Kidney (tissue), 14 donors: Measurements from ENCODE around the gene S100A16. TPM values are rescaled to one million over a fixed set of nuclear protein-coding genes. Genes with fewer than 3 reads are reported as not detected.

Experiments used
- DNase-seq, 5 donors: peaks; one replicate each; pipeline ENCODE4 v3.0.0-alpha.2; 2013 to 2020
- FAIRE-seq: peaks from 2 replicates; lab custom pipeline; 2012; peaks lifted over from hg19 to GRCh38; lab: Jason Lieb, UNC
- H3K27ac ChIP-seq, 2 donors: one replicate each; pipeline ENCODE4 v1.7.0; 2013; ENCODE audit warnings: low read depth in 2 of 2, low read length in 2 of 2, inconsistent platforms in 1 of 2
- H3K27me3 ChIP-seq: one replicate; pipeline ENCODE4 v1.7.1; 2013; ENCODE audit warnings: low read length, inconsistent platforms; ENCODE audit not compliant: control insufficient read depth, insufficient read depth
- H3K36me3 ChIP-seq, 3 donors: one replicate each; pipeline versions ENCODE4 v1.7.0 to v1.7.1; 2013; ENCODE audit warnings: low read length in 3 of 3, control low read depth in 1 of 3, inconsistent platforms in 1 of 3; ENCODE audit not compliant: insufficient read depth in 3 of 3, control insufficient read depth in 2 of 3
- H3K4me1 ChIP-seq, 3 donors: one replicate each; pipeline versions ENCODE4 v1.7.0 to v1.7.1; 2013; ENCODE audit warnings: low read length in 3 of 3, inconsistent platforms in 1 of 3, low read depth in 1 of 3; ENCODE audit not compliant: control insufficient read depth in 2 of 3, insufficient read depth in 2 of 3
- H3K4me3 ChIP-seq, 3 donors: one replicate each; pipeline versions ENCODE4 v1.7.0 to v1.8.1; 2013; ENCODE audit warnings: low read length in 3 of 3, control low read depth in 1 of 3, inconsistent platforms in 1 of 3
- H3K9ac ChIP-seq, 3 donors: one replicate each; pipeline versions ENCODE4 v1.7.0 to v1.7.1; 2013; ENCODE audit warnings: low read length in 3 of 3, control low read depth in 1 of 3, inconsistent platforms in 1 of 3
- H3K9me3 ChIP-seq, 3 donors: one replicate each; pipeline versions ENCODE4 v1.7.0 to v1.7.1; 2013; ENCODE audit warnings: low read length in 3 of 3, control low read depth in 1 of 3, inconsistent platforms in 1 of 3; ENCODE audit not compliant: control insufficient read depth in 2 of 3, insufficient read depth in 1 of 3
- CTCF ChIP-seq: IDR thresholded peaks from 3 replicates; pipeline ENCODE4 v1.5.1; 2012; ENCODE audit warnings: mild to moderate bottlenecking, moderate library complexity, borderline replicate concordance; ENCODE audit not compliant: insufficient read depth; ENCODE audit errors: extremely low read depth
- intact Hi-C: fragments of 100-400 bp; cut with DNase I; formaldehyde crosslinking; loops from one replicate; pipeline ENCODE4 v1.11.1; 2022
- polyA plus RNA-seq: library from polyadenylated mRNA; stranded (reverse); fragments of 350-450 nt; fragmentation: Illumina TruSeq; extraction: RNeasy Lipid Tissue Mini Kit (QIAGEN cat#74804); gene quantifications from one replicate; pipeline ENCODE4 v1.2.3, GENCODE V29; 2014; ENCODE audit warnings: low read depth, low replicate concordance; ENCODE audit not compliant: insufficient read depth
- total RNA-seq: library from RNA; stranded (reverse); fragmentation: NEBNext Ultra II Directional; extraction: Animal tissue kit (Norgen Biotek cat#: 25700); gene quantifications from one replicate; pipeline ENCODE4 v1.2.1, GENCODE V29; 2021
- donor health status: control.
- donor health status: control.
- donor health status: control.
- donor health status: control.
- donor health status: control.
- donor health status: DM: yes; HTN: yes; CAD: no.
- donor health status: Normal renal cell carcinoma (clear cell type).

The S100A16 gene
- total and polyA plus RNA-seq, 2 donors from 2014 or later, result 119 to 174 TPM

GRCh38 chr1:153614189-153614900, 1.4 kb upstream of the S100A16 start:
- Histone ChIP-seq H3K27me3 (no peaks in the 10 kb centered on the region), H3K9me3 (no peaks in the 10 kb centered on the region), H3K27ac (no peak overlapping the region), H3K4me1 (peaks cover 7 to 23% (median 20%) of the 10 kb centered on the region in 3 donors), H3K4me3 (no peak overlapping the region), H3K36me3 (no peaks in the 10 kb centered on the region), H3K9ac (peak overlapping the region in 1 of 3 donors; percentile 10)
- FAIRE-seq (no peak), DNase-seq (peak in 1 of 5 donors; percentile 37)
- intact Hi-C loops, result no loop called here
- TF ChIP-seq CTCF, result no peak

DNA sequence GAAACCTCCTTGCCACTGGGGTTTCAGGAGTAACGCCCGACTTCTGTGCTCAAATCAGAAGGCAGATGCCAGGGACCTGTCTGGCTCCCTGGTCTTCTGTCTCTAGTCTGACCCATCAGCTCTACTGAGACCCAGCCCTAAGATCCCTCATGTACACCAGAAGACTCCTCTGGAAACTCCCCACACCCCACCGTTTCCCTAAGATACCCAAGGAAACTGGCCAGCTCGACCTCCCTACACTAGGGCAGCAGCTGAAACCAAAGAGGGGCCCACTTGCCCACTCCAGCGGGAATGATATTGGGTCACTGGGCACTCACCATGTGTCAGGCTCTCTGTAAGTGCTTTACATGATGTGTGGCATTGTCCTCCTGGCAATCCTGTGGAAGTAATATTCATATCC, 469 bp upstream of the S100A16 start:
- no peak for FAIRE-seq

DNA sequence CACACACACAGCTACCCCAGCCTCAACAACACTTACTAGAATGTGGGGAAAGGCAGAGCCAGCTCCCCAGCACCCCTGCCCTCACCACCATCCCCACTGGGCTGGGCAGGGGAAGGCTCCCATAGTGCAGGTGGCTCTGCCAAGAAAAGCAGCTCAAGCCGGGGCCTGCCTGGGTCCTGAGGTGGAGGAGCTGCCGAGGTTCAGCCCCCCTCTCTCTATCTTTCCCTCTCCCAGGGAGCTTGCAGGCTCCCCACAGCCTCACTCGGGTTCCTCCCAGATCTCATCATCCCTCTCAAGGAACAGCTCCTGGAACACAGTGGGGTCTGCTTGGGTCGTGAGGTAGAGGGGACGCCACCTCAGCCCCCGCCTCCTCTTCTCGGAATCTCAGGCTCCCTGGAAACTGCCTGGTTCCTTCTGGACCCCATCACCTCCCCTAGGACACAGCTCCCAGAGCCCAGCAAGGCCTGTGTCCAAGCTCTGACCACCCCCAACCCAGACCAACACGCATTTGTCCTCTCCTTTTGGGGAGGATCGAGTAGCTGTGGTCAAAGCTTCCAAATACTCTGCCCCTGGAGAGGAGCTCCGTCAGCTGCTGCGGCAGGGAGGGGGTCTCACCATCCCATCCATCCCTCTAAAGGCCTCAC, 704 bp downstream of the S100A16 start:
- Histone ChIP-seq H3K27ac (peak overlapping the region; percentile 82 to 90), H3K9ac (peak overlapping the region in 2 of 3 donors; percentile 78 to 92), H3K36me3 (peaks cover 0 to 2% (median 0%) of the 10 kb centered on the region in 3 donors), H3K9me3 (no peaks in the 10 kb centered on the region), H3K27me3 (no peaks in the 10 kb centered on the region), H3K4me3 (peak overlapping the region; percentile 59 to 81 (median 80)), H3K4me1 (peaks cover 7 to 25% (median 24%) of the 10 kb centered on the region in 3 donors)
- intact Hi-C loops, result no loop called here
- TF ChIP-seq CTCF, result no peak
- DNase-seq (peak in 4 of 5 donors; percentile 37 to 70 (median 58)), FAIRE-seq (no peak)

More for the DNA sequence above, 469 bp upstream of the S100A16 start:
- Histone ChIP-seq H3K4me1 (peaks cover 7 to 27% (median 23%) of the 10 kb centered on the region in 3 donors), H3K9me3 (no peaks in the 10 kb centered on the region), H3K36me3 (no peaks in the 10 kb centered on the region), H3K9ac (peak overlapping the region in 1 of 3 donors; percentile 92), H3K27ac (peak overlapping the region; percentile 82 to 90), H3K4me3 (peak overlapping the region in 1 of 3 donors; percentile 80), H3K27me3 (no peaks in the 10 kb centered on the region)
- intact Hi-C loops, result no loop called here
- TF ChIP-seq CTCF, result no peak
- peak in 1 of 5 donors; percentile 29 for DNase-seq
